ENCODE results near the gene BCAS3.

The BCAS3 gene

GRCh38 chr17:61253937-61254574 is 576.4 kb downstream of the BCAS3 start:
- ATAC-seq (ENCODE audit: low read depth) (no peak), DNase-seq (ENCODE audit: low spot score) (no peak)
- Histone ChIP-seq H3K27ac (ENCODE audit: poor library complexity, severe bottlenecking) (no peak overlapping the region), H3K36me3 (ENCODE audit: low read depth) (no peaks in the 10 kb centered on the region), H3K4me3 (ENCODE audit: severe bottlenecking) (no peak overlapping the region), H3K27me3 (ENCODE audit: insufficient read depth, poor library complexity, severe bottlenecking) (no peaks in the 10 kb centered on the region), H3K9me3 (ENCODE audit: severe bottlenecking) (no peaks in the 10 kb centered on the region), H3K4me1 (ENCODE audit: insufficient read depth, poor library complexity, severe bottlenecking) (peaks cover 20% of the 10 kb centered on the region)
- no peak for TF ChIP-seq CTCF (IDR thresholded peaks at IDR 0.05; ENCODE audit: poor library complexity, severe bottlenecking)

- TF ChIP-seq CTCF (IDR thresholded peaks at IDR 0.05; ENCODE audit: poor library complexity, severe bottlenecking): no peak
- H3K36me3 ChIP-seq (ENCODE audit: low read depth): no peaks in the 10 kb centered on the region
- ATAC-seq (ENCODE audit: low read depth): no peak
- no peaks in the 10 kb centered on the region for H3K27me3 ChIP-seq (ENCODE audit: insufficient read depth, poor library complexity, severe bottlenecking)
- H3K27ac ChIP-seq (ENCODE audit: poor library complexity, severe bottlenecking): no peak overlapping the region
- peaks cover 20% of the 10 kb centered on the region for H3K4me1 ChIP-seq (ENCODE audit: insufficient read depth, poor library complexity, severe bottlenecking)
- H3K4me3 ChIP-seq (ENCODE audit: severe bottlenecking): no peak overlapping the region
- no peaks in the 10 kb centered on the region for H3K9me3 ChIP-seq (ENCODE audit: severe bottlenecking)
- DNase-seq (ENCODE audit: low spot score): no peak
Measured at GRCh38 chr17:61254904-61255303, 577.3 kb downstream of the BCAS3 start.

- no peaks in the 10 kb centered on the region for H3K27me3 ChIP-seq (ENCODE audit: insufficient read depth, poor library complexity, severe bottlenecking)
- no peaks in the 10 kb centered on the region for H3K36me3 ChIP-seq (ENCODE audit: low read depth)
- H3K4me1 ChIP-seq (ENCODE audit: insufficient read depth, poor library complexity, severe bottlenecking): peaks cover 15% of the 10 kb centered on the region
- no peak overlapping the region for H3K4me3 ChIP-seq (ENCODE audit: severe bottlenecking)
- no peaks in the 10 kb centered on the region for H3K9me3 ChIP-seq (ENCODE audit: severe bottlenecking)
- ATAC-seq (ENCODE audit: low read depth): no peak
- DNase-seq (ENCODE audit: low spot score): no peak
- H3K27ac ChIP-seq (ENCODE audit: poor library complexity, severe bottlenecking): no peak overlapping the region
- no peak for TF ChIP-seq CTCF (IDR thresholded peaks at IDR 0.05; ENCODE audit: poor library complexity, severe bottlenecking)
Measured at GRCh38 chr17:61255647-61256046, 578.0 kb downstream of the BCAS3 start.

GRCh38 chr17:61259360-61259759 is 581.7 kb downstream of the BCAS3 start:
- no peak for DNase-seq (ENCODE audit: low spot score)
- no peaks in the 10 kb centered on the region for H3K36me3 ChIP-seq (ENCODE audit: low read depth)
- no peaks in the 10 kb centered on the region for H3K27me3 ChIP-seq (ENCODE audit: insufficient read depth, poor library complexity, severe bottlenecking)
- H3K27ac ChIP-seq (ENCODE audit: poor library complexity, severe bottlenecking): no peak overlapping the region
- no peak overlapping the region for H3K4me3 ChIP-seq (ENCODE audit: severe bottlenecking)
- H3K4me1 ChIP-seq (ENCODE audit: insufficient read depth, poor library complexity, severe bottlenecking): no peaks in the 10 kb centered on the region
- no peak for TF ChIP-seq CTCF (IDR thresholded peaks at IDR 0.05; ENCODE audit: poor library complexity, severe bottlenecking)
- H3K9me3 ChIP-seq (ENCODE audit: severe bottlenecking): no peaks in the 10 kb centered on the region
- ATAC-seq (ENCODE audit: low read depth): no peak

- ATAC-seq (ENCODE audit: low read depth): no peak
- Histone ChIP-seq H3K4me3 (ENCODE audit: severe bottlenecking) (no peak overlapping the region), H3K27ac (ENCODE audit: poor library complexity, severe bottlenecking) (no peak overlapping the region)
Measured at GRCh38 chr17:61260071-61260797, 582.6 kb downstream of the BCAS3 start.

More at GRCh38 chr17:61260071-61260797, 582.6 kb downstream of the BCAS3 start:
- Histone ChIP-seq H3K36me3 (ENCODE audit: low read depth) (no peaks in the 10 kb centered on the region), H3K9me3 (ENCODE audit: severe bottlenecking) (no peaks in the 10 kb centered on the region), H3K27me3 (ENCODE audit: insufficient read depth, poor library complexity, severe bottlenecking) (no peaks in the 10 kb centered on the region), H3K4me1 (ENCODE audit: insufficient read depth, poor library complexity, severe bottlenecking) (no peaks in the 10 kb centered on the region)
- no peak for TF ChIP-seq CTCF (IDR thresholded peaks at IDR 0.05; ENCODE audit: poor library complexity, severe bottlenecking)
- no peak for DNase-seq (ENCODE audit: low spot score)

Data from RWPE2 (cell line).